ENCODE results near the gene CNN1. TPM values are rescaled to one million over a fixed set of nuclear protein-coding genes. Genes with fewer than 3 reads are reported as not detected.
A peak's percentile ranks its signal among the peaks of the same experiment; 100 is the strongest.

Gene CNN1
- total RNA-seq, 4 donors from 2014 or later = 267 to 1,727 (median 599) TPM

DNA sequence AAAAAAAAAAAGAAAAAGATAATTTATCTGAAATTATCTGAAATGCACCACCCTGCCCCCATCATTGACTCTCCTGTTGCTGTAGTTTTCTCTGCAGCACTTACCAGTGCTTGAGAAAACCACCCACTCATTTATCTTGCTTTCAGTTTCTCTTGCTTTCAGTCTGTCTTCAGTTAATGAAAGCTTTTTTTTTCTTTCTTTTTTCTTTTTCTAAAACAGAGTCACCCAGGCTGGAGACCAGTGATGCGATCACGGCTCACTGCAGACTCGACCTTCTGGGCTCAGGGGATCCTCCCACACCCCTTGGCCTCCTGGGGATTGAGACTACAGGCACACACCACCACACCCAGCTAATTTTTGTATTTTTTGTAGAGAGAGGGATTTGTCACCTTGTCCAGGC is 43.1 kb downstream of the CNN1 start:
- no peak for DNase-seq
- Histone ChIP-seq H3K4me1 (no peaks in the 10 kb centered on the region), H3K4me3 (no peak overlapping the region), H3K36me3 (no peaks in the 10 kb centered on the region), H3K9me3 (no peaks in the 10 kb centered on the region), H3K27me3 (no peaks in the 10 kb centered on the region), H3K27ac (peak overlapping the region in 1 of 2 donors; percentile 3)
- TF ChIP-seq POLR2A (IDR thresholded peaks at IDR 0.05) = no peak
- TF ChIP-seq, protein P1, sequence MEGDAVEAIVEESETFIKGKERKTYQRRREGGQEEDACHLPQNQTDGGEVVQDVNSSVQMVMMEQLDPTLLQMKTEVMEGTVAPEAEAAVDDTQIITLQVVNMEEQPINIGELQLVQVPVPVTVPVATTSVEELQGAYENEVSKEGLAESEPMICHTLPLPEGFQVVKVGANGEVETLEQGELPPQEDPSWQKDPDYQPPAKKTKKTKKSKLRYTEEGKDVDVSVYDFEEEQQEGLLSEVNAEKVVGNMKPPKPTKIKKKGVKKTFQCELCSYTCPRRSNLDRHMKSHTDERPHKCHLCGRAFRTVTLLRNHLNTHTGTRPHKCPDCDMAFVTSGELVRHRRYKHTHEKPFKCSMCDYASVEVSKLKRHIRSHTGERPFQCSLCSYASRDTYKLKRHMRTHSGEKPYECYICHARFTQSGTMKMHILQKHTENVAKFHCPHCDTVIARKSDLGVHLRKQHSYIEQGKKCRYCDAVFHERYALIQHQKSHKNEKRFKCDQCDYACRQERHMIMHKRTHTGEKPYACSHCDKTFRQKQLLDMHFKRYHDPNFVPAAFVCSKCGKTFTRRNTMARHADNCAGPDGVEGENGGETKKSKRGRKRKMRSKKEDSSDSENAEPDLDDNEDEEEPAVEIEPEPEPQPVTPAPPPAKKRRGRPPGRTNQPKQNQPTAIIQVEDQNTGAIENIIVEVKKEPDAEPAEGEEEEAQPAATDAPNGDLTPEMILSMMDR (IDR thresholded peaks at IDR 0.05) = no peak
- intact Hi-C loops (cut with DNase I; ENCODE audit: low total_unique reads) = loop anchor here (10.0 kb wide), 1 partner anchor 97 kb away; the partner anchor contains the start of gene ELAVL3

DNA sequence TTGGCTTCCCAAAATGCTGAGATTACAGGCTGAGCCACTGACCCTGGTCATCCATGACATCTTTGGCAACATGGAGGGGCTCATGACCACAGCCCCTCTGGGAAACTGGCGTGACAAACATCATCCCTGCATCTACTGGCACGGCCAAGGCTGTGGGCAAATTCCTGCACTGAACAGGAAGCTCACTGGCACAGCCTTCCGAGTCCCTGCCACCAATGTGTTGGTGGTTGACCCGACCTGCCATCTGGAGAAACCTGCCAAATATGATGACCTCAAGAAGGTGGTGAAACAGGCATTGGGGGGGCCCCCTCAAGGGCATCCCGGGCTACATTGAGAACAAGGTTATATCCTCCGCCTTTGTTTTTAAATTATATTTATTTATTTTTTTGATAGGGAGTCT is 47.7 kb downstream of the CNN1 start:
- Histone ChIP-seq H3K27ac (no peak overlapping the region), H3K4me1 (peaks cover 0 to 4% of the 10 kb centered on the region in 2 donors), H3K9me3 (no peaks in the 10 kb centered on the region), H3K36me3 (no peaks in the 10 kb centered on the region), H3K4me3 (no peak overlapping the region), H3K27me3 (no peaks in the 10 kb centered on the region)
- TF ChIP-seq, protein P1 (IDR thresholded peaks at IDR 0.05) = no peak
- TF ChIP-seq POLR2A (IDR thresholded peaks at IDR 0.05) = no peak
- no peak for DNase-seq
- intact Hi-C loops (cut with DNase I; ENCODE audit: low total_unique reads) = loop anchor here (10.0 kb wide), 1 partner anchor 102 kb away; the partner anchor contains the start of gene ELAVL3

DNA sequence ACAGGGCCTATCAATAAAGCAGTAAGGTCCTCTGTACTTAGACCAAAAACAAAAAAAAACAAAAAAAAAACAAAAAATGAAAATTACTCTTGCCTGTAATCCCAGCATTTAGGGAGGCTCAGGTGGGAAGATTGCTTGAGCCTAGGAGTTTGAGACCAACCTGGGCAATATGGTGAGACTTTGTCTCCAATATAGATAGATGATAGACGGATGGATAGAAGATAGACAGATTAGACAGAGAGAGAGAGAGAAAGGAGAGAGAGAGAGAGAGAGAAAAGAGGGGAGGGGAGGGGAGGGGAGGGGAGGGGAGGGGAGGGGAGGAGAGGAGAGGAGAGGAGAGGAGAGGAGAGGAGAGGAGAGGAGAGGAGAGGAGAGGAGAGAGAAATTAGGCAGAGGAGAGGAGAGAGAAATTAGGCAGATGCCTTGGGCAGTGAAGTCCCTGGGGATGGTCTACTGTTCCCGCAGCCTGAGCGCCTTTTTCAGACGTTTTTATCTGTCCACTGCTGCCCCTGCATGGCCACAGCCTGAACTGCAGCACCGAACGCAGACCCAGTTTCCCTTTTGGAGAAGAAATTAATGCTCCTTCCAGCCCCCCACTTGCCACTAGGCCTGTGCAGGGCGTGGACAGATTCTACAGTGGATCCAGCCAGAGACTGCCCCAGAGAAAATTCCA is 48.8 kb downstream of the CNN1 start:
- peak; percentile 79 to 83 for DNase-seq
- Histone ChIP-seq H3K4me1 (peaks cover 0 to 4% of the 10 kb centered on the region in 2 donors), H3K36me3 (no peaks in the 10 kb centered on the region), H3K9me3 (no peaks in the 10 kb centered on the region), H3K27ac (peak overlapping the region; percentile 0 to 7), H3K4me3 (no peak overlapping the region), H3K27me3 (no peaks in the 10 kb centered on the region)
- TF ChIP-seq POLR2A (IDR thresholded peaks at IDR 0.05) = no peak
- TF ChIP-seq, protein P1 (IDR thresholded peaks at IDR 0.05) = peak; percentile 85 to 97 (median 92)
- intact Hi-C loops (cut with DNase I; ENCODE audit: low total_unique reads) = loop anchor here (10.0 kb wide), 1 partner anchor 103 kb away; the partner anchor contains the start of gene ELAVL3

DNA sequence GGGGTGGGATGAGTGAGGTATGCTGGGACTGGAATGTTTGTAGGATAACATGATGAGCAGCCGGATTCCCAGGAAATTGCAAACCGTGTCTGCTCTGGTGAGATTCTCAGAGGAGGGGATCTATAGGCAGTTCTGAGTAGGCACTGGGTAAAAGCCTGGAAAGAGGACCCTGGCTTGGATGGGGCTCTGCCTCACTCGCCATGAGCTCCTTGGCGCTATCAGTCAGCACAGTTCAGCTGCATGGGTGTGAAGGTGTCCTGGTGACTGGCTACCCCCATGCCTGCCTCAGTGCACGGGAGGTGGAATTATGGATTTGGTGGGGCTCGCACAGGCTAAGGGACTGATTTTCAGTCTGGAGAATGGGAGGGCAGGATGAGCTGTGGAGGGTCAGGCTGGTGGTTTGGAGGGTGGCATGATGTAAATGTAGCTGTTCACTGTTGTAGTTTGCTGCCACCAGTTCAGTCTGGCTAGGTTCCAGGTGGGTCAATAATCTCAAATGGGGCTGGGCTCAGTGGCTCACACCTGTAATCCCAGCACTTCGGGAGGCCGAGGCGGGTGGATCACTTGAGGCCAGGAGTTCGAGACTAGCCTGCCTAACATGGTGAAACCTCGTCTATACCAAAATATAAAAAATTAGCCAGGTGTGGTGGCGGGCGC is 49.5 kb downstream of the CNN1 start:
- no peaks in the 10 kb centered on the region for H3K9me3 ChIP-seq
- no peak for TF ChIP-seq POLR2A (IDR thresholded peaks at IDR 0.05)
- TF ChIP-seq, protein P1 (IDR thresholded peaks at IDR 0.05) = no peak
- no peaks in the 10 kb centered on the region for H3K36me3 ChIP-seq
- H3K4me3 ChIP-seq = no peak overlapping the region
- no peak for DNase-seq
- no peaks in the 10 kb centered on the region for H3K27me3 ChIP-seq
- intact Hi-C loops (cut with DNase I; ENCODE audit: low total_unique reads) = loop anchor here (10.0 kb wide), 1 partner anchor 103 kb away; the partner anchor contains the start of gene ELAVL3
- H3K4me1 ChIP-seq = peaks cover 0 to 4% of the 10 kb centered on the region in 2 donors
- H3K27ac ChIP-seq = peak overlapping the region; percentile 0 to 7

DNA sequence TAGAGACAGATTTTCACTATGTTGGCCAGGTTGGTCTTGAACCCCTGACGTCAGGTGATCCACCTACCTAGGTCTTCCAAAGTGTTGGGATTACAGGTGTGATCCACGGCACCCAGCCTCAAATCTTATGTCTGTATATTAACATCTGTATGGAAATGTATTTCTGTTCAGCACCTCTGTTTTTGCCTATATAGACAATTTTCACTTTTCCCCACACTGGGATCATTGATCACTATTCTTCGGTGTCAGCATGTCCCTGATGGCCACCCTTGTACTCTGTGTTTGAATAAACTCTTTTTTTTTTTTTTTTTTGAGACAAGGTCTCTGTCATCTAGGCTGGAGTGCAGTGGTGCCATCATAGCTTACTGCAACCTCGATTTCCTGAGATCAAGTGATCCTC is 55.4 kb downstream of the CNN1 start:
- no peak overlapping the region for H3K4me3 ChIP-seq
- TF ChIP-seq, protein P1 (IDR thresholded peaks at IDR 0.05) = no peak
- no peak for TF ChIP-seq POLR2A (IDR thresholded peaks at IDR 0.05)
- no peaks in the 10 kb centered on the region for H3K27me3 ChIP-seq
- peaks cover 3 to 9% of the 10 kb centered on the region in 2 donors for H3K4me1 ChIP-seq
- DNase-seq = no peak
- H3K9me3 ChIP-seq = no peaks in the 10 kb centered on the region
- intact Hi-C loops (cut with DNase I; ENCODE audit: low total_unique reads) = no loop called here
- no peaks in the 10 kb centered on the region for H3K36me3 ChIP-seq
- H3K27ac ChIP-seq = no peak overlapping the region
